GM06990 (cell line): ENCODE measurements around the gene TOP1.
"Not testable (repeated sequence)": the region's sequence is repeated elsewhere in the genome, so short reads cannot be mapped to it uniquely, and the experiment has no call there.

Experiments used
- DNase-seq: peaks from one replicate; pipeline ENCODE4 v3.0.0-alpha.2; 2011; ENCODE audit not compliant: insufficient read length; ENCODE audit errors: extremely low read depth
- H3K27me3 ChIP-seq: replicated peaks from 2 replicates; pipeline ENCODE4 v1.6.0; 2011; ENCODE audit warnings: low read length; ENCODE audit not compliant: control insufficient read depth, insufficient read depth
- H3K36me3 ChIP-seq: 2 replicates; pipeline ENCODE4 v1.5.1; 2011; ENCODE audit warnings: low read length; ENCODE audit not compliant: control insufficient read depth, insufficient read depth
- H3K4me3 ChIP-seq: replicated peaks from 2 replicates; pipeline ENCODE4 v1.5.1; 2011; ENCODE audit warnings: low read depth, mild to moderate bottlenecking, control low read depth, low read length
- CTCF ChIP-seq: IDR thresholded peaks from 2 replicates; pipeline ENCODE4 v1.5.1; 2011; ENCODE audit warnings: low read length, control low read depth, mild to moderate bottlenecking, inconsistent platforms; ENCODE audit not compliant: insufficient read depth, poor library complexity, severe bottlenecking

TOP1 gene

GRCh38 chr20:41116282-41116956, 87.8 kb downstream of the TOP1 start:
- Histone ChIP-seq H3K4me3 (no peak overlapping the region), H3K36me3 (peaks cover 41% of the 10 kb centered on the region), H3K27me3 (no peaks in the 10 kb centered on the region)
- TF ChIP-seq CTCF, result no peak
- DNase-seq, result no peak

- H3K27me3 ChIP-seq, H3K4me3 ChIP-seq, DNase-seq: not testable (repeated sequence)
- H3K36me3 ChIP-seq, result peaks cover 48% of the 10 kb centered on the region
Observed at GRCh38 chr20:41118159-41118558, 89.5 kb downstream of the TOP1 start.

GRCh38 chr20:41118632-41119031, 90.0 kb downstream of the TOP1 start:
- Histone ChIP-seq H3K36me3 (peaks cover 47% of the 10 kb centered on the region), H3K27me3 (no peaks in the 10 kb centered on the region), H3K4me3 (no peak overlapping the region)
- no peak for DNase-seq
- no peak for TF ChIP-seq CTCF

GRCh38 chr20:41119614-41120561, 91.3 kb downstream of the TOP1 start:
- no peak for TF ChIP-seq CTCF
- Histone ChIP-seq H3K36me3 (peaks cover 45% of the 10 kb centered on the region), H3K27me3 (no peaks in the 10 kb centered on the region), H3K4me3 (no peak overlapping the region)
- no peak for DNase-seq

- peaks cover 47% of the 10 kb centered on the region for H3K36me3 ChIP-seq
- no peak for DNase-seq
- TF ChIP-seq CTCF, result no peak
- no peak overlapping the region for H3K4me3 ChIP-seq
- no peaks in the 10 kb centered on the region for H3K27me3 ChIP-seq
Observed at GRCh38 chr20:41121399-41121798, 92.8 kb downstream of the TOP1 start.

GRCh38 chr20:41123631-41124030, 95.0 kb downstream of the TOP1 start:
- peaks cover 42% of the 10 kb centered on the region for H3K36me3 ChIP-seq
- H3K4me3 ChIP-seq, result no peak overlapping the region
- DNase-seq, result no peak
- no peak for TF ChIP-seq CTCF
- no peaks in the 10 kb centered on the region for H3K27me3 ChIP-seq
